ENCODE measurements around the gene PDE10A.

The PDE10A gene

GRCh38 chr6:165654144-165654543, 8.9 kb downstream of the PDE10A start:
- Histone ChIP-seq H3K27ac (ENCODE audit: low read depth, low read length, poor library complexity, severe bottlenecking) (no peak overlapping the region), H3F3A (ENCODE audit: insufficient read depth, low read length) (no peaks in the 10 kb centered on the region), H2AFZ (ENCODE audit: low read length) (no peak overlapping the region), H3K4me3 (ENCODE audit: low read depth, low read length, poor library complexity, severe bottlenecking) (no peak overlapping the region), H3K9me3 (ENCODE audit: low read length) (no peaks in the 10 kb centered on the region), H3K9ac (ENCODE audit: low read length) (no peak overlapping the region), H3K79me2 (ENCODE audit: insufficient read depth, low read length) (no peaks in the 10 kb centered on the region), H4K20me1 (ENCODE audit: insufficient read depth, low read length) (no peaks in the 10 kb centered on the region), H3K9me2 (ENCODE audit: low read depth, low read length) (no peaks in the 10 kb centered on the region), H3K4me2 (ENCODE audit: low read length) (no peak overlapping the region), H3K4me1 (ENCODE audit: insufficient read depth, low read length, severe bottlenecking) (no peaks in the 10 kb centered on the region), H3K27me3 (ENCODE audit: insufficient read depth, low read length) (no peaks in the 10 kb centered on the region), H3K36me3 (ENCODE audit: insufficient read depth, low read length) (no peaks in the 10 kb centered on the region)
- no peak for TF ChIP-seq CTCF (IDR thresholded peaks at IDR 0.05; ENCODE audit: low read length)
- TF ChIP-seq EZH2 (IDR thresholded peaks at IDR 0.05; ENCODE audit: borderline replicate concordance, low read length), result no peak

DNA sequence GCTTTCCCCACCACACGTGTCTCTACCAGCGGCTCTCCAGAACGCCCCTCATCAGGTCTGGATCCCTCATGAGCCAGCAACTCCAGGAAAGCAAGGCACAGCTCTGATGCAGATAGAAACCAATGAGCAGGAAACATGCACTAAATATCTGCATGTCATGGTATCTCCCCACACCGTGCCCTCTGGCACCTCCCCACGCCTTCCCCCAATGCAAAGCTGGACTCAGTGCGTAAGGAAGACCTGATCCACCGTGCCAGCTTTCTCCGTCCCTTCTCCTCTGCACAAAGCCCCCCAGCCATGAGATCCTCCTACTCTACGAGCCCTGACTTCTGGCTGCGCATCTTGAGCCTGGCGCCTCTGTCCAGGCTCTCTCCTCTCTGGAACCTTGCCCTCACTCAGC, 9.4 kb downstream of the PDE10A start:
- H3K27me3 ChIP-seq (ENCODE audit: insufficient read depth, low read length), result no peaks in the 10 kb centered on the region
- H3F3A ChIP-seq (ENCODE audit: insufficient read depth, low read length), result no peaks in the 10 kb centered on the region
- H3K9ac ChIP-seq (ENCODE audit: low read length), result no peak overlapping the region
- no peak overlapping the region for H3K27ac ChIP-seq (ENCODE audit: low read depth, low read length, poor library complexity, severe bottlenecking)
- no peaks in the 10 kb centered on the region for H3K9me3 ChIP-seq (ENCODE audit: low read length)
- no peak overlapping the region for H3K4me2 ChIP-seq (ENCODE audit: low read length)
- H3K4me1 ChIP-seq (ENCODE audit: insufficient read depth, low read length, severe bottlenecking), result no peaks in the 10 kb centered on the region
- no peak for TF ChIP-seq EZH2 (IDR thresholded peaks at IDR 0.05; ENCODE audit: borderline replicate concordance, low read length)
- TF ChIP-seq CTCF (IDR thresholded peaks at IDR 0.05; ENCODE audit: low read length), result no peak
- H3K79me2 ChIP-seq (ENCODE audit: insufficient read depth, low read length), result no peaks in the 10 kb centered on the region
- no peaks in the 10 kb centered on the region for H3K36me3 ChIP-seq (ENCODE audit: insufficient read depth, low read length)
- no peak overlapping the region for H2AFZ ChIP-seq (ENCODE audit: low read length)
- no peak overlapping the region for H3K4me3 ChIP-seq (ENCODE audit: low read depth, low read length, poor library complexity, severe bottlenecking)
- H3K9me2 ChIP-seq (ENCODE audit: low read depth, low read length), result no peaks in the 10 kb centered on the region
- no peaks in the 10 kb centered on the region for H4K20me1 ChIP-seq (ENCODE audit: insufficient read depth, low read length)

DNA sequence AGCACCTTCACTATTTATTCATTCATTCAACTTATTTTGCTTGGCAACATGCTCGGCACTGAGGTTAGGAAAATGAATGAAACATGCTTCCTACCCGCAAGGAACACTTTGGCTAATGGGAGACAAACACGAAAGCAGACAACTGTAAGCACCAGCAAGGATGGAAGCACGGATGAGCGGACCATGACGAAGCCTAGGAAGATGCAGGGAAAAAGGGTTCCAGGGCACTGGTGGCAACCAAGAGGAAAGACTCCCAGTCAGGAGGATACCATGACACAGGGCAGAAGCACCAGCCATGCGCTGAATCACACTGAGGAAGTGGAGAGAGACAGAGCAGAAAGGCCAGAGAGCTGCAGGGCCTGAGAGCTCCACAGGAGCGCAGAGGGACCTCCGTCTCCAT, 9.8 kb downstream of the PDE10A start:
- no peak overlapping the region for H3K4me2 ChIP-seq (ENCODE audit: low read length)
- no peaks in the 10 kb centered on the region for H3K9me3 ChIP-seq (ENCODE audit: low read length)
- no peak for TF ChIP-seq CTCF (IDR thresholded peaks at IDR 0.05; ENCODE audit: low read length)
- H3K79me2 ChIP-seq (ENCODE audit: insufficient read depth, low read length), result no peaks in the 10 kb centered on the region
- H3K9me2 ChIP-seq (ENCODE audit: low read depth, low read length), result no peaks in the 10 kb centered on the region
- no peaks in the 10 kb centered on the region for H3K36me3 ChIP-seq (ENCODE audit: insufficient read depth, low read length)
- H3K9ac ChIP-seq (ENCODE audit: low read length), result no peak overlapping the region
- no peaks in the 10 kb centered on the region for H4K20me1 ChIP-seq (ENCODE audit: insufficient read depth, low read length)
- no peak overlapping the region for H3K4me3 ChIP-seq (ENCODE audit: low read depth, low read length, poor library complexity, severe bottlenecking)
- H3F3A ChIP-seq (ENCODE audit: insufficient read depth, low read length), result no peaks in the 10 kb centered on the region
- no peak overlapping the region for H3K27ac ChIP-seq (ENCODE audit: low read depth, low read length, poor library complexity, severe bottlenecking)
- no peak overlapping the region for H2AFZ ChIP-seq (ENCODE audit: low read length)
- H3K4me1 ChIP-seq (ENCODE audit: insufficient read depth, low read length, severe bottlenecking), result no peaks in the 10 kb centered on the region
- H3K27me3 ChIP-seq (ENCODE audit: insufficient read depth, low read length), result no peaks in the 10 kb centered on the region

All from OCI-LY1 (cell line).